ENCODE results near the gene TBCC. TPM values are rescaled to one million over a fixed set of nuclear protein-coding genes. Genes with fewer than 3 reads are reported as not detected.

TBCC gene
- total and polyA plus RNA-seq, 2 of the 13 experiments (the other 11 are each of a cell fraction or from before 2014, with no cell fraction given): 14.8 to 36.1 TPM

DNA sequence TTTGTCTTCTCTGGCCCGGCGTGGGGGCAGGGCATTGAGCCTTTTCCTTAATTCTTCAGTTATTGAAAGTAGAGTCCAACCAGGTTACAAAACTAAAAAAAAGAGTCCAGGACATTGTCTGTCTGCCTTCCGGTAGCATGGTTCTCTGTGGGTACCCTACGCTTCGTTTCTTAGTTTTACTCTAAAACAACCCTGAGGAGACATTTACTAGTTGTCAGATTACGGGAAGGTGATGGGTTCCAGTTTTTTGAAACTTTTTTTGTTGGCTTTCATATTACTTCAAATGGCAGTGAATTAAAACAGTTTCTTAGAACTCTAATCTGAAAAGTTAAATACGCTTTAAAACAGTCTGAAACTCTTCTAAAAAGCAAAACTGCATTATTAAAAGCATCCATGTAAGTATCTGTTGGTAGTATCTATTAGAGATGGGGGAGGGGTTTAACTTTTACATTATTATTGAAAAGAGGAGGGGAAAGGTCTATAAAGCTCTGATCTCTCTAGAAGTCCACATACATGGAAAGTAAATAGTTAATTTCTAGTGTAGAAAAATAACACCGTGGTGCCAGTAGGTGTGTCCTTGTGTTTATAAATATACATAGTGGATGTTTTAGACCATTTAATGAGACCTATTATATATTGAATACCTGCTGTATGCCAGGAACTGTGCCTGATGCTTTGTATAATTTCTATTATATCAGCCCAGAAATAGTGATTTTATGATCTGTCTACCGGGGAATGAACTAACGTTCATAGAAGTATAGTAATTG, 38.2 kb upstream of the TBCC start (continued):
- TF ChIP-seq NFKBIZ (CRISPR knock-in tag; IDR thresholded peaks at IDR 0.05): no peak
- TF ChIP-seq PHF20 (CRISPR knock-in tag; IDR thresholded peaks at IDR 0.05): no peak
- no peak for TF ChIP-seq ZNF609 (CRISPR knock-in tag; IDR thresholded peaks at IDR 0.05; ENCODE audit: borderline replicate concordance)
- no peak for TF ChIP-seq KAT7 (CRISPR knock-in tag; IDR thresholded peaks at IDR 0.05; ENCODE audit: borderline replicate concordance)
- no peak for TF ChIP-seq MXD3 (CRISPR knock-in tag; IDR thresholded peaks at IDR 0.05)
- TF ChIP-seq EZH2 (conservative IDR thresholded peaks at IDR 0.05; ENCODE audit: low read depth, low read length): no peak
- TF ChIP-seq ZNF235 (CRISPR knock-in tag; IDR thresholded peaks at IDR 0.05; ENCODE audit: borderline replicate concordance): no peak
- no peak for TF ChIP-seq ZNF10 (CRISPR knock-in tag; IDR thresholded peaks at IDR 0.05; ENCODE audit: borderline replicate concordance, low read depth)
- TF ChIP-seq RARG (CRISPR knock-in tag; IDR thresholded peaks at IDR 0.05; ENCODE audit: low read depth): no peak
- no peak for TF ChIP-seq NFE2 (CRISPR knock-in tag; IDR thresholded peaks at IDR 0.05)
- TF ChIP-seq THYN1 (CRISPR knock-in tag; IDR thresholded peaks at IDR 0.05; ENCODE audit: borderline replicate concordance, low read depth): no peak
- no peak for TF ChIP-seq RAD51 (IDR thresholded peaks at IDR 0.05; ENCODE audit: borderline replicate concordance)
- no peak for TF ChIP-seq YEATS4 (CRISPR knock-in tag; IDR thresholded peaks at IDR 0.05; ENCODE audit: borderline replicate concordance)
